ENCODE results near the gene C14orf132.

Gene C14orf132

DNA sequence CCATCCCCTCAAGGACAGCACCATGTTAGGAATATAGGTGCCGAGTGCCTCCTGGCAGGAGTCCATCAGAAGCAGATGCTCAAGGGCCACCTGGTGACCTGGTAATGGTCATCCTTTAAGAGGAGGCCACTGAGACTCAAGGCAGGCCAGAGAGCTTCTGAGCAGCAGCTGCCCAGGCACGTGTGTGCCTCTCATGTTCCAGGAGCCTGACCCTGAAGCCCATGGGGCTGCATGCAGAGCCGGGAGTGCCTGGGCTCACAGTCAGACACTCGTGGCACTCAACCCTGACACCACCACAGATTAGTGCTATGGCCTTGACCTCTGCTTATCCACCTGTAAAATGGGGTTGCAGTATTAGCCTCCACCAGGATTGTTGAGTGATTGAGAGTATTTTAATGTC lies 45.6 kb downstream of the C14orf132 start:
- no peak for DNase-seq

DNA sequence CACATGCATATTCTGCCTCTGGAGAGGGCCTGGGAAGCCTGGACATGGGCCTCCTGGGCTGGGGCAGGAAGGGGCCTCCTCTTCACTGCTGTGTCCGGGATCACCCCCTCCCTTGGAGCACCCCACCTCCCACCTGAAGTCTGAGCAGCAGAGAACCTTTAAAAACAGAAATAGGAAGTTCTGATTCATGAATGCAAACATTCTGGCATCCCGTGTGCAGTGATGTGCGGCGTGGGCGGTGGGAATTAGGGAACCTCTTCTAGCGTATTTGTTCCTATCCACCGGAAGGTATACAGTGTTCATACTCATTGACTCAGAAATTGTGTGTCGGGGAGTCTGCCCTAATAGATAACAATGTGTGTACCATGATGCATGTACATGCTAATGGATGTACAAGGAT lies 46.2 kb downstream of the C14orf132 start:
- DNase-seq, result no peak

GRCh38 chr14:96086032-96086431 lies 46.9 kb downstream of the C14orf132 start:
- no peak for DNase-seq

- DNase-seq, result no peak
Observed at GRCh38 chr14:96086574-96087077, 47.5 kb downstream of the C14orf132 start.

DNA sequence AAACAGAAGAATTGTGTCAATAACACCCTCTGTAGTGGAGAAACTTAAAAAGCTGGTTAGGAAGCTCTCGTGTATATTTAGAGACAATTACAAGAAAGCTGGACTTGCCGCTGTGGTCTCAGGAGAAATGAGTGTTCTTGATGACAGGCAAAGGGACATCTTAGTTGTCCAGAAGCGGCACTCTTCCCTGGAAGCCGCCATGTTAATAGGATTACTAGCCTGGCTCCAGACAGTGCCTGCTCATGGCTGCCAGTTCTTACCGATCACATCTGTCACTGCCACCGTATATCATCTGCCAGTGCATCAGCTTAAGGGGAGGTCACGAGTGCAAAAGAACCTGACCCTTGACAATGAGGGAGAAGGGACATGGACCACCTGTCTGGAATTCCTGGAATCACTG lies 48.9 kb downstream of the C14orf132 start:
- no peak for DNase-seq

DNA sequence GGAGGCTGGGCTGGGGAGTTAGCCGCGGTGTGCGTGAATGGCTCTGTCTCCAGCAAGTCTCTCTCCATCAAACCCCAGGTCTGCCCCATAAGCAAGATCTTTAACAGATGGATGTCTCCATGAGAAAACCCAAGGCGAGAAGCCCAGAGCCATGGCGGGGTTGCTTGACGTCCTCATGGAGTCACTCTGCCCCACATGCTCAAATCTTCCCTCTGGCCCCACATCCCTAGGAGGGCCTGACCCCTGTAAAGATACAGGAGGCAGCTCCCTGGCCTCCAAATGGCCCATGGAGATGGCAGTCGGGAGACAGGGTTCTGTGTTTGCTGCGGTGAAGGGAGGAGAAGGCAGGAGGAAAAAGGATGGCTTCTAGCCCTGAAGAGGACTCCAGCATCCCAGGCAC lies 49.3 kb downstream of the C14orf132 start:
- DNase-seq, result no peak

GRCh38 chr14:96088911-96089310 lies 49.7 kb downstream of the C14orf132 start:
- DNase-seq, result no peak

DNA sequence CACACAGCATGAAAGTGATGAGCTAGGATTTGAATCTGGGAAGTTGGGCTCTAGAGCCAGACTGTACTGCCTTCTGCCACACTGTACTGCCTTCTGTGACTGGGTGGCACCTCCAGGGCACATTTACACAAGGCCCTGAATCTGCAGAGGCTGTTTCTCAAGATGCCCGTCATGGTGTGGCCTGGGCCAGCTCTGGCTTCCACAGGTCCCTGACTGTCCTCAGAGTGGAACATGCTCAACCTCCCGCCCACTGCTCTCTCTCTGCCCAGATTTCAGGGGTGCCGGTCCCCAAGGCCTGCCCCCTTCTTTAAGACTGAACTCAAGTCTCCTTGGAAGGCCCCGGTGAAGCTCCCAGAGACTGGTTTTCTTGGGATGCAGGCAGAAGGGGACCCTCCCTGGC lies 50.2 kb downstream of the C14orf132 start:
- no peak for DNase-seq

DNA sequence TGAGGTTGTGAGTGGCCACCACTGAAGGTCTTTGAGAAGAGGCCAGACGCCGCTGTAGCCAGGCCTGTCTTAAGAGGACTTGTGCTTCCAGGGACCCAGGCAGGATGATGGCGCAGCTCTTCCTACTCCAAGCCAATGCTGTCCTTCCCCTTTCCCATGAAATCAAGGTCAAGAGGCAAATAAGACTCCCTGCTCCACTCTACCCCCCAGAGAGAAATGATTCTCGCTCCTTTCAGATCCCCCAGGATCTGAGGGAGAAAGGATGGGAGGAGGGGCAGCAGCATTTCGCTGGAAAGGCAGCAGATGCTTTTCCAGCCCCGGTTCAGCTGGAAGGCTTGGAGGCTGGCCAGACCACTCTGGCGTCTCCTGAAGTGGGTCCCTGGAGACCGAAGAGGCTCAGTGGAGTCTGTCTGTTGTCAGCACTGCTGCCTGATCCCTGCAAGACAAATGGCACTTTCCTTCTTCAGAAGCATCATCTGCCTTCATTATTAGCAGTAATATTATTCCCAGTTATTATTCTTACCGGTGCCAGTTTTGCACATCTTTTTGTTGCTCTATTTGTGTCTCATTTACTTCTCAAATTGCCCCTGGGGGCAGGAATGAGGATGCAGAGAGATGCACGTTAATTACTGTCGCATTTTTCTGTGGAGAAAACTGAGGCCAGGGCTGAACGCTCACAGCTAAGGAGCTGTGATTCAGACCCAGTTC lies 51.4 kb downstream of the C14orf132 start:
- DNase-seq, result no peak

DNA sequence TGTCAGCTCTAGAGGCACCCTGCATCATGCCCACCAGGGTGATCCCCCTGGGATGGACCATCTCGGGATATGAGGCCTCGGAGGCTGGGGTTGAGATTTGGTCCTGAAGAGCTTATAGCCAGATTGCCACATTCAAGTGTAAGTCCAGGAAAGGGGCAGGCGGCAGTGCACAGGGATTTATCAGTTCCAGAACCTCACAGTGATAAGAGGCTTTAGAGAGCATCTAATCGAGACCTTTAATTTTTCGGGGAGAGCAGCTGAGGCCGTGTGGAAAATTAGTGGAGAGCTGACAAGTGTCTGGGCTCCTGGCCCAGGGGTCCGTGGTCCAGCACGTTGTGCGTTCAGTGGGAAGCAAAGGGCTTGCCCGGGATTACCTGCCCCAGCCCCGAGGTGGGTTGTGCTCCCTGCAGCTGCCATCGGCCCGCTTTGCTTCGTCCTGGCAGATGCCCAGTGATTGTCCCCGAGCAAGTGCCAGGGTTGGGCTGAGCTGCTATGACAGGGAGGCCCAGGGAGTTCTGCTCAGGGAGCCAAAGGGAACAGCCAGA lies 52.1 kb downstream of the C14orf132 start:
- no peak for DNase-seq

GRCh38 chr14:96091941-96092411 lies 52.8 kb downstream of the C14orf132 start:
- no peak for DNase-seq

DNA sequence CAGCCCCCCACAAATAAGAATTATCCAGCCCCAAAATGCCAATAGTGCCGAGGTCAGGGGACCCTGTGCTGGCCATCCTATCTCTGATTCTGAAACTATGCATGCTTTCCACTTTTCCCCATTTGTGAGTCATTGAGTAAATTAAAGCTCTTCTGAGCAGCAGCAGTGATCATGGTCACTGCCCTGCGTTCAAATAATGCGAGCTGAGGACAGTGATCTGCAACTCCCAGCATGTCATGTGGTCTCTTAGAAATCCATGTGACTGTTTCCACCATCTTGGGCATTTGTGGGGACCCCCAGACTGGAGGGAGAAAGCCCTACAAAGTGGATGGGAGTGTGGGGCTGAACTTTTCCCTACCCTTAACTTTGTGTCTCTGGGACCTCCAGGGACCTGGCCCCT lies 53.8 kb downstream of the C14orf132 start:
- DNase-seq, result no peak

- DNase-seq, result no peak
Observed at GRCh38 chr14:96094211-96094610, 55.0 kb downstream of the C14orf132 start.

DNA sequence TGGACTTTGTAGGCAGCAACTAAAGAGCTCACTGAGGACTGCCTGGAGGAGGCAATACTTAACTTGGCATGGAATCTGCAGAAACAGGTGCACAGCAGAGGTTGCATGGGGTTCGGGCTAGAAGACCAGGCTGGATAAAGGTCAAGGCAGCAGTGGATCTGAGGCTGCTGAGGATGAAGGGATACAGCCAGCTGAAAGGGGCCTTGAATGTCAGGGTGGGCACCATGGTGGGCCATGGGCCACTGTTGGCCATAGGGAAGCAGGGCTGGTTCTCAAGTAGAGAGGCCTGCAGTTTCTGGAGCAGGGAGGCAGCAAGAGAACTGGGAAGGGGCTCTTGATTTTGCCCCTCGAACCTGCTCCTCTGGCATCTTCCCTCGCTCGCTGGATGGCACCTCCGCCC lies 55.5 kb downstream of the C14orf132 start:
- no peak for DNase-seq

- DNase-seq, result no peak
Observed at GRCh38 chr14:96095058-96095457, 55.9 kb downstream of the C14orf132 start.

DNA sequence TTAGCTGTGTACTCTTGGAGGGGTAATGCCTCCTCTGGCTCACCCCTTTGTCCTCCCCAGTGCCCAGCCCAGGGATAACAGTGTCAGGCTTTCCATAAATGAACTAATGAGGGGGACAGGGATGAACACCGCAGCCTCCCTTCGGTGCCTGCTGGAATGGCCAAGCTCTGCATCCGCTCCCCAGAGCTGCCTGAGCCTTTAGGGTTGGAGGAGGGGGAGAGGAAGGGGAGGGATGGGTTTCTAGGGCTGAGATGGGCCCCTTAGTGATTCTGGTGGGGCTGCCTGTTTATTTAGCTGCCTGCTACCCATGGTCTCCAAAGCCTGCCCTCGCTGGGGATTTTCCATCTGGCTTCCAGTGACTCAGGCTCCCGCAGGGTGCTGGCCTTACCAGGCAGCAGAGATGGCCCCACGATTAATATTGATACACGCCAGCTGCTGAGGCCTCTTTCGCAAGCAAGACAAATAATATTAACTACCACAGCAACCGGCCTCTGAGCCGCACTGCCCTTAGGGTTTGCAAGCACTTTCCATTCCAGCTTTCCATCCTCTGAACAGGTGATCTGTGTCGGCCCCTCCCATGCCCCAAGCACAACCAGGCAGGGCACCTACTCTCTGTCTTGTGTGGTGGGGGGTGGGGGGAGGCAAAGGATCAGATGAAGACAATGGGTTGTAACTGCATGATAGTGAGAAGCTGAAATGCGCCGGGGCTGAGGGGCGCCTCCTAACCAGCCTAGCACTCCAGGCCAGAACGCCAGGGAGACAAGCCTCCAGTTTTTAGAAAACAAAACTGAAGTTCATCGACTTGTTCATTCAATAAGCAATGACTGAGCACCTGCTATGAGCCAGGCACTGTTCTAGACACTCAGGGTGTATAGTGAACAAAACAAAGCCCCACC lies 56.7 kb downstream of the C14orf132 start:
- no peak for DNase-seq

DNA sequence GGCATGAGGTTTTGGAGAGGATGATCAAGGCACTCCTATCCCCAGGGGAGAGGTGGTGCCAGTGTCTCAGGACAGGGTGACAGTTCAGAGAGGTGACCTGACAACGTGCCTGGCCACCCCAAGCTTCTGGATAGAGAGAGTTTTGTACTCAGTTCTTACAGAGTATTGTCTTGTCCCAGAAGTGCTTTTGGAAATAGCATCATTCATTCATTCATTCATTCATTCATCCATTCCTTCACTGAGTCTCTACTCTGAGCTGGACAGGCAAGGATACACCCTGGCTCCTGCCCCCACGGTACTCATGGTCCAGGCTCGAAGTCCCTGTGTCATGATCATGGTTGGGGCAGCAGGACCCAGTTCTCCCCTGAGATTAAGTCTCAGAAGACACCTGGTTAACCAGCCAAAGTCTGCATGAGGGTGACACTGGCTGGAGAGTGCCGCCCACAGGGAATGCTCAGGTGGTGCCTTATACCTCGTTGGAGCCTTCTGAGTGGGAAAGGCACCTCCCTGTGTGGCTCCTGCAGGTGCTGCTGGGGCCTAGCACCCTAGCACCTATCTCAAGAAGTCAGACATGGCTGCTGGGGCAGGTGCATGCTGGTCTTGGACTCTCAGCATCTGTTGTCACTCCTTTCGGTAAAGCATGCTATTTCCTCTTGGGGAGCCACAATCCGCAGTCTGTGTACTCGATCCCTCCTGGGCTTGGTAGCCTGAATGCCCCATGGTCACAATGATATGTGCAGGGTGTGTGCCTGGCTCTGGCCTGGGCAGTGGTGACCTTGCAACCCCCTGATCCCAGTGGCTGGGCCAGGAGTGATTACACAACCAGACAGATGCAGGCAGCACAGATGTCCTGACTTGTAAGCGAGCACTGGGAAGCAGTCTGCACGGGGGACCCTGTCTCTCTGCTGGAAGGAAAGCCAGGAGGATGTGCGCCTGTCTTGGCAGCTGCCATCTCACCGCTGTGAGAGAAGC lies 57.8 kb downstream of the C14orf132 start:
- no peak for DNase-seq

GRCh38 chr14:96097752-96098151 lies 58.6 kb downstream of the C14orf132 start:
- DNase-seq, result no peak

DNA sequence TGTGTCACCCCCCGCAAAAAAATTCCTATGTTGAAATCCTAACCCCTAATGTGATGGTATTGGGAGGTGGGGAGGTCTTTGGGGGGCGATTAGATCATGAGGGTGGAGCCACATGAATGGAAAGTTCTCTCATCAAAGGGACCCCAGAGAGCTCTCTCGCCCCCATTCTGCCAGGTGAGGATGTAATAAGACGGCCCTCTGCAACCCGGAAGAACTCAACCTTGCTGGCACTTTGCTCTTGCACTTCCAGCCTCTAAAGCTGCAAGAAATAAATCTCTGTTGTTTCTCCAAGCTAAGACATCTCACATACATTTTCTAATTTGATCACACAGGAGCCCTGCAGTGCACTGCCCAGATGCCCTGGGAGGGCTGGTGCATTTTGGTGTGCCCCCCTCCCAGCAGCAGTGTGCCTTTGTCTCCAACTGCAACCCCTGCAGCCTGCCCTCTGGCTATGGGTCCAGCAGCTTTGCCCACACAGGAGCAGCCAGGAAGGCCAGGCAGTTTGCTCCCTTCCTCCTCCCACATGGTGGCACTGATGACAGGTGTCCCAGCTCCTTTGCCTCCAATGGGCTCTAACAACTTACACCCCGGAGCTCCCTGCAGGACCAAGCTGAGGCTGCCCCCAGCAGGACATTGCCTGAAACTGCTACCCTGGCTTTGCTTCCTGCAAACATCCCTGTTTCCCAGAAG lies 59.3 kb downstream of the C14orf132 start:
- no peak for DNase-seq

GRCh38 chr14:96098999-96099335 lies 59.8 kb downstream of the C14orf132 start:
- no peak for DNase-seq

DNA sequence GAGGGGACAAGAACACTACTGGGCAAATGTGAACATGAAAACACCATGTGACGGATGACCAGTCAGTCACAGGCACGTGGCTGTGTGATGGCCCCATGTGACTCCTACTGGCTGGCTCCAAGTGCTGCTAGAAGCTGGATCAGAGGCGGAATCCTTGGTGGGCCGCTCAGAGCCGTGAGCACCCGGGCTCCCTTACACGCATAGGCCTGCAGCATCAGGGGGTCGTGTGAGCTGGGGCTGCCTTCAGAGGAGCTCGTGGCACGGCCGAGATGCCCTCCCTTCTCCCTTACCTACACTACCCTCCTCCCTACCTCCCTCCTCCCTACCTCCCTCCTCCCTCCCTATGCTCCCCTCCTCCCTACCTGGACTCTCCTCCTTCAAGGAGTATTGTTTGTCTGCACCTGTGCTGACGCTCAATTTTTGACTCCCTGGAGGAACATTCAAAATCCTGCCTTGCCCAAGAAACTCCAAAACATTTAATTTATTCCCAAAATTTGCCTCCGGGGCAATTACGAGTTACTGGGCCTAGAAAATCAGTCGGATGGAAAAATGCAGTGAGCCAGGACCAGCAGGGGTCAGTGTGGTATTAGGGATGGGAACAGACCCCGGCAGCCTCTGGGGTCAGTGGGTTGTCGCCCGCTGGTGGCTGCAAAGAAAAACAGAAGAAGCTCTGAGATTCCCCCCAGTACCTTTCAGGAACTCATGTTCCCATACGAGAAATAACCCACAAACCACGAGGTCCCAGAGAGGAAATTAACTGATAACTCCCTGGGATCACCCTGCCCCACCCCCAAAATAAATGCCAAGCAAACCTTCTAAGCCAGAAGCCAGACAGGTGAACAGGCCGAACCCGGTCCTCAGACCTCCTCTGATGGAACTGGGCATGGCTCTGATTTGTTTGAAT lies 61.3 kb downstream of the C14orf132 start:
- peak; percentile 45 for DNase-seq

All from NK-92 treated with Interleukin-12 subunit alpha and Interleukin-12 subunit beta, amount 100 ng/mL, for 24 hours (cell line).